Breast epithelium (tissue), 4 donors: ENCODE data around the gene PRRC1. TPM values are rescaled to one million over a fixed set of nuclear protein-coding genes. Genes with fewer than 3 reads are reported as not detected.
"Not testable (repeated sequence)": the region's sequence is repeated elsewhere in the genome, so short reads cannot be mapped to it uniquely, and the experiment has no call there.

ENCODE experiments used
- DNase-seq, 2 donors: peaks; one replicate each; pipeline ENCODE4 v3.0.0-alpha.2; 2019; ENCODE audit warnings: low spot score in 2 of 2
- H3K27ac ChIP-seq, 2 donors: fragments of 200-600 bp; sonication (generic) in 1 of 2; one replicate each; pipeline ENCODE4 v1.5.1; 2016 to 2019; ENCODE audit warnings: mild to moderate bottlenecking in 1 of 2
- H3K27me3 ChIP-seq, 2 donors: fragments of 200-600 bp; sonication (generic) in 1 of 2; one replicate each; pipeline versions ENCODE4 v1.5.1 to v1.6.0; 2017 to 2019; ENCODE audit warnings: control low read depth in 1 of 2, mild to moderate bottlenecking in 1 of 2
- H3K36me3 ChIP-seq: fragments of 200-600 bp; one replicate; pipeline ENCODE4 v1.5.1; 2019
- H3K4me1 ChIP-seq, 2 donors: fragments of 200-600 bp; sonication (generic); one replicate each; pipeline ENCODE4 v1.5.1; 2016 to 2019; ENCODE audit warnings: control low read depth in 1 of 2
- H3K4me3 ChIP-seq, 3 donors: fragments of 200-600 bp; sonication (generic); 1 replicate in 2 of 3; 2 replicates in 1 of 3; pipeline ENCODE4 v1.5.1; 2016 to 2019; ENCODE audit warnings: mild to moderate bottlenecking in 3 of 3, moderate library complexity in 2 of 3
- H3K9me3 ChIP-seq, 2 donors: fragments of 200-600 bp; sonication (generic) in 1 of 2; one replicate each; pipeline ENCODE4 v1.5.1; 2016 to 2019; ENCODE audit warnings: control low read depth in 1 of 2
- CTCF ChIP-seq, 3 donors: fragments of 450-650 bp; IDR thresholded peaks; one replicate each; pipeline ENCODE4 v1.5.1; 2016 to 2017; ENCODE audit warnings: antibody characterized with exemption in 3 of 3, mild to moderate bottlenecking in 3 of 3, moderate library complexity in 3 of 3
- POLR2A ChIP-seq: fragments of 450-650 bp; IDR thresholded peaks from one replicate; pipeline ENCODE4 v1.6.1; 2016; ENCODE audit warnings: antibody characterized with exemption, mild to moderate bottlenecking, moderate library complexity
- POLR2AphosphoS5 ChIP-seq, 3 donors: sonication (generic); formaldehyde crosslinking; IDR thresholded peaks; one replicate each; pipeline ENCODE4 v1.6.1; 2017; ENCODE audit warnings: antibody characterized with exemption in 3 of 3
- intact Hi-C: fragments of 100-400 bp; cut with DNase I; formaldehyde crosslinking; loops from one replicate; pipeline ENCODE4 v1.15.1; 2023; ENCODE audit warnings: low total_unique reads
- total RNA-seq, 3 donors: library from RNA; depleted of rRNA; stranded (reverse); fragments of >200 nt; gene quantifications; one replicate each; pipeline ENCODE4 v1.1.0, GENCODE V29; 2016

PRRC1 gene
- total RNA-seq, 3 donors from 2014 or later: 37.8 to 59.1 (median 53.7) TPM

DNA sequence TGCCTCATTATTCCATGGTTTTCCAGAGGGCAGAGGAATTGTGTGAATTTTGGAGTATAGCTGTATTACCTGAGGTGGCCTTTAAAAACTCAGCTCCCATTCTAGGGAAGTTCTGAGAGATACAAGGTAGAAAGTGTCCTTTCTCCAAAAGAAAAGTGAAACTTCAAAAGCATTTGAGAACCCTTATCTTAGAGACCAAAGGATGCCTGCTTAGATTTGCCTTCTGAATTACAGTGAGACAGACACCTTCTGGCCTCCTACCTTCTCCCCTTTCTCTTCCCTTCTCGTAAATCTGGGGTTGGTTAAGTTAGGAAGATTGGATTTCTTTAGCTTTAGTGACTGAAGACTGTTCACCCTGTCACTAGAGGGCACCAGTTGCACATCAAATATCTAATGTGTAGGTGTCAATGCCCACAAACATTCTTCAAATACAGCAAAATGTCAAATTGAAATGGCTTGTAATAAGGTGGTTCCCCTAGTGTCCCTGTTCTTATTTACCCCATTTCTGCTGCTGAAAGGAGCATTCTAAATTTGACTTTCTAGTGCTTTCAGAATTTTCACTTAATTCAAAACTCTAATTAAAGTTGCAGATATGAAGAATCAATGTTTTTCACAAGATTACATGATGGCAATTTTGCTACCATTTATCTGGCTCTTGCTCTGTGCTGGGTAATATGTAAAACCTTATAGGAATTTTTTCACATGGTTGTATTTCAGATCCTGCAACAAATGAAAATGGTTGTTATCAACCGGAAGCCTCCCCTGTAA lies 46.7 kb downstream of the PRRC1 start:
- TF ChIP-seq POLR2A: no peak
- TF ChIP-seq CTCF (IDR thresholded peaks at IDR 0.05): peak; percentile 45 to 77 (median 66)
- Histone ChIP-seq H3K4me3 (no peak overlapping the region), H3K27ac (no peak overlapping the region), H3K27me3 (no peaks in the 10 kb centered on the region), H3K9me3 (no peaks in the 10 kb centered on the region), H3K4me1 (no peaks in the 10 kb centered on the region), H3K36me3 (no peaks in the 10 kb centered on the region)
- peak in 1 of 2 donors; percentile 21 for DNase-seq
- intact Hi-C loops: no loop called here

DNA sequence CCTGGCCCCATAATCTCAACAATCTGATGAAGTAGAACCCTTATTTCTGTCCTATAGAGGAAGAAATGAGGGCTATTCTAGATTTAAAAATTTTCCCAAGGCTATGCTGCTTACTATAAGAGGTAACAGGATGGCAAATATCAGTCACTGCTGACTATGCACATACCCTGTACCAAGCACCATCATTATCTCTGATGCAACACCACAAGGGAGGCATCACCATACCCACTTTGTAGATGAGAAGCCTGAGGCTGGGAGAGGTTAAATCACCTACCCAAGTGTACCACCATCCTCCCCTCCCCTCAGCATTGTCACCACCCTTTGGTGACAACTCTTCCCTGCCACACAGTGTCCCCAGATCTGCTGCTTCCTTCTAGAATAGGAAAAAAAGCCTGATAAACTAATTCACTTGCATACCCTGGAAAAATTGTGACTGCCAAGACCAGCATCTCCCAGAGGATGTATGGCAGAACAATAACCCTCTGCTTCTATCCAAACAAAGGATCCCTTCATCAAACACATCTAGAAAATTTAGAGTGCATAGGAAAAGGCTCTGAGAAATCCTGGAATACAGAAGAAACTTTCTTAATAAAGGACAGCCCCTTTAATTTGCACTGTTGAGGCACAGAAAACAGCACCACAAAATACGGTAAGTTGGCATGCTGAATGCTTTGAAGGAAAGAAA lies 48.3 kb downstream of the PRRC1 start:
- H3K27ac ChIP-seq: no peak overlapping the region
- intact Hi-C loops: no loop called here
- no peaks in the 10 kb centered on the region for H3K36me3 ChIP-seq
- DNase-seq: no peak
- no peaks in the 10 kb centered on the region for H3K9me3 ChIP-seq
- no peak overlapping the region for H3K4me3 ChIP-seq
- no peaks in the 10 kb centered on the region for H3K4me1 ChIP-seq
- TF ChIP-seq POLR2AphosphoS5 (IDR thresholded peaks at IDR 0.05): no peak
- TF ChIP-seq CTCF (IDR thresholded peaks at IDR 0.05): no peak
- no peak for TF ChIP-seq POLR2A
- no peaks in the 10 kb centered on the region for H3K27me3 ChIP-seq

DNA sequence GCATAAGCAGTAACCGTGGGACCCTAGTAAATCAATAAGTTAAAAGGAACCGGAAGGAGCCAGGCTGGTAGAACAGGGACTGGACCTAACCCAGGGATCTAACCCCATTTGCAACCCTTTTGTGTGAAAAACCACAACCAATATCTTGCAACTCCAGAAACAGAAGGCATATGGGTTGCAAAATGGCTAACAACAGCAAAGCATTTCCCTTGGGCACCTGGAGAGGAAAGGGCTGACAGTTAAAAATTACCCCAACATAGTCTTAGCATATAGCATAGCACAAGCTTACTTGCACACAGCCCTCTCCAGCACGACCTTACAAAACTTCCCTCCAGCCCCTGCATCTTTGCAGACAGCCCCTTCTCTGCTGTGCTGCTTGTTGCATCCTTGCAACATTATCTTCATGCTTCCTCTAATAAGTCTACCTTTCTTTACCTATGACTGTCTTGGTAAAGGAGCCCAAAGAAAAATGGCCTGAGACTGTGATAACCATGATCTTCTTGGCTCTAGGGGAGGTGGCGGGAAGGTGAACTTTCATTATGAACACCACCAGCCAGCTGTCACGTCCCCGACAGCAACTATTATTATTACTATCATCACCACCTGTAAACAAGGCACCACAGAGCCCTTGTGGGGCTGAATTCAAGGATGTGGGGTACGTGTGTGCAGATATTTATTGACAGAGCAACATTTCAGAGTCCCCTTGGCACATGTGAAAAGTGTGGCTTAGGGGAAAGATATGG lies 49.8 kb downstream of the PRRC1 start:
- Histone ChIP-seq H3K27ac (no peak overlapping the region), H3K4me1 (no peaks in the 10 kb centered on the region), H3K9me3 (no peaks in the 10 kb centered on the region), H3K36me3 (no peaks in the 10 kb centered on the region), H3K27me3 (no peaks in the 10 kb centered on the region), H3K4me3 (no peak overlapping the region)
- no peak for DNase-seq
- TF ChIP-seq POLR2A (no peak), CTCF (IDR thresholded peaks at IDR 0.05) (no peak), POLR2AphosphoS5 (IDR thresholded peaks at IDR 0.05) (no peak)
- intact Hi-C loops: no loop called here

DNA sequence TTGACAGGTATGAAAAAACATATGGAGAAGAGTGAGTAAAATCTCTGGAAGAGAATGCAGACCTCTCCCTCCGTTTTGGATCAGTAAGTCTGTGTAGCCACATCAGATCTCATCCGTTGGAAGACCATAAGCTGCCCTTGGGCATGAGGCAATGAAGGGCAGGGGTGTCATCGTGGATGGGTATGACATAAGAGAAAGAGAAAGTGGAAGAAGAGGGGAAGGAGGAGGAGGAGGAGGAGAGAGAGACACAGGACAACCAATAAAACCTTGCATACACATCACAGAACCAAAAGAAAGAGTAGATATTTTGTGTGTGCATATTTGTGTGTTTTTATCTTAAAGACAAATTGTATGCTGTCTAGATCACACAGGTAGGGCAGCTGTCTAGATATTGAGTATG lies 50.7 kb downstream of the PRRC1 start:
- Histone ChIP-seq H3K27me3 (no peaks in the 10 kb centered on the region), H3K4me1 (no peaks in the 10 kb centered on the region), H3K4me3 (no peak overlapping the region), H3K27ac (no peak overlapping the region), H3K36me3 (no peaks in the 10 kb centered on the region), H3K9me3 (no peaks in the 10 kb centered on the region)
- no peak for TF ChIP-seq POLR2AphosphoS5 (IDR thresholded peaks at IDR 0.05)
- no peak for TF ChIP-seq CTCF (IDR thresholded peaks at IDR 0.05)
- no peak for TF ChIP-seq POLR2A
- intact Hi-C loops: no loop called here
- no peak for DNase-seq

DNA sequence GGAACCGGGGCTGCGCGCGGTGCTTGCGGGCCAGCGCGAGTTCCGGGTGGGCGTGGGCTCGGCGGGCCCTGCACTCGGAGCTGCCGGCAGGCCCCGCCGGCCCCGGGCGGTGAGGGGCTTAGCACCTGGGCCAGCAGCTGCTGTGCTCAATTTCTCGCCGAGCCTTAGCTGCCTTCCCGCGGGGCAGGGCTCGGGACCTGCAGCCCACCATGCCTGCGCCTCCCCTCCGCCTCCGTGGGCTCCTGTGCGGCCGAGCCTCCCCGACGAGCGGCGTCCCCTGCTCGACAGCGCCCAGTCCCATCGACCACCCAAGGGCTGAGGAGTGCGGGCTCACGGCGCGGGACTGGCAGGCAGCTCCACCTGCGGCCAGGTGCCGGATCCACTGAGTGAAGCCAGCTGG lies 52.0 kb downstream of the PRRC1 start:
- H3K4me3 ChIP-seq, DNase-seq, H3K27me3 ChIP-seq, H3K4me1 ChIP-seq, H3K9me3 ChIP-seq, H3K36me3 ChIP-seq, H3K27ac ChIP-seq, intact Hi-C loops: not testable (repeated sequence)
